Prostate gland (tissue), 2 donors: ENCODE measurements around the gene TIMP2.

ENCODE experiments used
- POLR2AphosphoS5 ChIP-seq: sonication (generic); formaldehyde crosslinking; IDR thresholded peaks from one replicate; pipeline ENCODE4 v1.6.1; 2017; ENCODE audit warnings: antibody characterized with exemption
- TF ChIP-seq, protein P1 (sequence below), 4 experiments: fragments of 200-600 bp in 2 of 4; fragments of 450-650 bp in 2 of 4; sonication (generic) in 2 of 4; IDR thresholded peaks; 1 replicate in 3 of 4; 2 replicates in 1 of 4; pipeline ENCODE4 v1.5.1; 2016 to 2019; ENCODE audit warnings: antibody characterized with exemption in 4 of 4, mild to moderate bottlenecking in 2 of 4, moderate library complexity in 2 of 4

GRCh38 chr17:78844301-78845005 is 80.7 kb downstream of the TIMP2 start:
- TF ChIP-seq, protein P1, sequence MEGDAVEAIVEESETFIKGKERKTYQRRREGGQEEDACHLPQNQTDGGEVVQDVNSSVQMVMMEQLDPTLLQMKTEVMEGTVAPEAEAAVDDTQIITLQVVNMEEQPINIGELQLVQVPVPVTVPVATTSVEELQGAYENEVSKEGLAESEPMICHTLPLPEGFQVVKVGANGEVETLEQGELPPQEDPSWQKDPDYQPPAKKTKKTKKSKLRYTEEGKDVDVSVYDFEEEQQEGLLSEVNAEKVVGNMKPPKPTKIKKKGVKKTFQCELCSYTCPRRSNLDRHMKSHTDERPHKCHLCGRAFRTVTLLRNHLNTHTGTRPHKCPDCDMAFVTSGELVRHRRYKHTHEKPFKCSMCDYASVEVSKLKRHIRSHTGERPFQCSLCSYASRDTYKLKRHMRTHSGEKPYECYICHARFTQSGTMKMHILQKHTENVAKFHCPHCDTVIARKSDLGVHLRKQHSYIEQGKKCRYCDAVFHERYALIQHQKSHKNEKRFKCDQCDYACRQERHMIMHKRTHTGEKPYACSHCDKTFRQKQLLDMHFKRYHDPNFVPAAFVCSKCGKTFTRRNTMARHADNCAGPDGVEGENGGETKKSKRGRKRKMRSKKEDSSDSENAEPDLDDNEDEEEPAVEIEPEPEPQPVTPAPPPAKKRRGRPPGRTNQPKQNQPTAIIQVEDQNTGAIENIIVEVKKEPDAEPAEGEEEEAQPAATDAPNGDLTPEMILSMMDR (IDR thresholded peaks at IDR 0.05), result no peak
- no peak for TF ChIP-seq POLR2AphosphoS5
